HEK293 (cell line): ENCODE results near the gene LRRK1.

Experiments used
- CTCF ChIP-seq: fragments of 450-650 bp; formaldehyde crosslinking; IDR thresholded peaks from 2 replicates; pipeline ENCODE4 v1.5.1; 2016; ENCODE audit warnings: missing biosample characterization, missing genetic modification characterization
- SCRT1 ChIP-seq: fragments of 450-650 bp; formaldehyde crosslinking; IDR thresholded peaks from 2 replicates; pipeline ENCODE4 v1.5.1; 2016; ENCODE audit warnings: missing biosample characterization, missing genetic modification characterization, borderline replicate concordance
- SP2 ChIP-seq: fragments of 450-650 bp; formaldehyde crosslinking; IDR thresholded peaks from 2 replicates; pipeline ENCODE4 v1.5.1; 2016; ENCODE audit warnings: missing biosample characterization, missing genetic modification characterization
- YY1 ChIP-seq: fragments of 450-650 bp; formaldehyde crosslinking; IDR thresholded peaks from 2 replicates; pipeline ENCODE4 v1.5.1; 2018; ENCODE audit warnings: missing biosample characterization, missing genetic modification characterization
- ZBTB21 ChIP-seq: fragments of 450-650 bp; formaldehyde crosslinking; IDR thresholded peaks from 2 replicates; pipeline ENCODE4 v1.5.1; 2017; ENCODE audit warnings: missing biosample characterization, missing genetic modification characterization
- ZNF114 ChIP-seq: fragments of 450-650 bp; formaldehyde crosslinking; IDR thresholded peaks from 2 replicates; pipeline ENCODE4 v1.5.0; 2017; ENCODE audit warnings: missing biosample characterization, missing genetic modification characterization
- ZNF138 ChIP-seq: fragments of 450-650 bp; formaldehyde crosslinking; IDR thresholded peaks from 2 replicates; pipeline ENCODE4 v1.5.1; 2016; ENCODE audit warnings: missing biosample characterization, missing genetic modification characterization, borderline replicate concordance
- ZNF16 ChIP-seq: fragments of 450-650 bp; formaldehyde crosslinking; IDR thresholded peaks from 2 replicates; pipeline ENCODE4 v1.5.1; 2016; ENCODE audit warnings: low read depth, missing biosample characterization, missing genetic modification characterization
- ZNF280D ChIP-seq: fragments of 450-650 bp; formaldehyde crosslinking; IDR thresholded peaks from 2 replicates; pipeline ENCODE4 v1.5.1; 2016; ENCODE audit warnings: missing biosample characterization, missing genetic modification characterization
- TF ChIP-seq, protein P1 (sequence below): fragments of 450-650 bp; formaldehyde crosslinking; IDR thresholded peaks from 2 replicates; pipeline ENCODE4 v1.5.0; 2017; ENCODE audit warnings: missing biosample characterization, missing genetic modification characterization, borderline replicate concordance
- TF ChIP-seq, protein P2 (sequence below): fragments of 450-650 bp; formaldehyde crosslinking; IDR thresholded peaks from 2 replicates; pipeline ENCODE4 v1.5.1; 2016; ENCODE audit warnings: missing biosample characterization, missing genetic modification characterization, low read depth

GRCh38 chr15:101114166-101114565 is 195.0 kb downstream of the LRRK1 start:
- TF ChIP-seq CTCF (tag by site-specific recombination) (no peak), SP2 (tag by site-specific recombination) (no peak), ZNF138 (no peak), SCRT1 (tag by site-specific recombination) (no peak), ZBTB21 (no peak), ZNF16 (tag by site-specific recombination) (no peak), ZNF114 (tag by site-specific recombination) (no peak), YY1 (tag by site-specific recombination) (no peak), ZNF280D (tag by site-specific recombination) (no peak)
- TF ChIP-seq, protein P1, sequence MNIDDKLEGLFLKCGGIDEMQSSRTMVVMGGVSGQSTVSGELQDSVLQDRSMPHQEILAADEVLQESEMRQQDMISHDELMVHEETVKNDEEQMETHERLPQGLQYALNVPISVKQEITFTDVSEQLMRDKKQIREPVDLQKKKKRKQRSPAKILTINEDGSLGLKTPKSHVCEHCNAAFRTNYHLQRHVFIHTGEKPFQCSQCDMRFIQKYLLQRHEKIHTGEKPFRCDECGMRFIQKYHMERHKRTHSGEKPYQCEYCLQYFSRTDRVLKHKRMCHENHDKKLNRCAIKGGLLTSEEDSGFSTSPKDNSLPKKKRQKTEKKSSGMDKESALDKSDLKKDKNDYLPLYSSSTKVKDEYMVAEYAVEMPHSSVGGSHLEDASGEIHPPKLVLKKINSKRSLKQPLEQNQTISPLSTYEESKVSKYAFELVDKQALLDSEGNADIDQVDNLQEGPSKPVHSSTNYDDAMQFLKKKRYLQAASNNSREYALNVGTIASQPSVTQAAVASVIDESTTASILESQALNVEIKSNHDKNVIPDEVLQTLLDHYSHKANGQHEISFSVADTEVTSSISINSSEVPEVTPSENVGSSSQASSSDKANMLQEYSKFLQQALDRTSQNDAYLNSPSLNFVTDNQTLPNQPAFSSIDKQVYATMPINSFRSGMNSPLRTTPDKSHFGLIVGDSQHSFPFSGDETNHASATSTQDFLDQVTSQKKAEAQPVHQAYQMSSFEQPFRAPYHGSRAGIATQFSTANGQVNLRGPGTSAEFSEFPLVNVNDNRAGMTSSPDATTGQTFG (tag by site-specific recombination), result no peak
- TF ChIP-seq, protein P2, sequence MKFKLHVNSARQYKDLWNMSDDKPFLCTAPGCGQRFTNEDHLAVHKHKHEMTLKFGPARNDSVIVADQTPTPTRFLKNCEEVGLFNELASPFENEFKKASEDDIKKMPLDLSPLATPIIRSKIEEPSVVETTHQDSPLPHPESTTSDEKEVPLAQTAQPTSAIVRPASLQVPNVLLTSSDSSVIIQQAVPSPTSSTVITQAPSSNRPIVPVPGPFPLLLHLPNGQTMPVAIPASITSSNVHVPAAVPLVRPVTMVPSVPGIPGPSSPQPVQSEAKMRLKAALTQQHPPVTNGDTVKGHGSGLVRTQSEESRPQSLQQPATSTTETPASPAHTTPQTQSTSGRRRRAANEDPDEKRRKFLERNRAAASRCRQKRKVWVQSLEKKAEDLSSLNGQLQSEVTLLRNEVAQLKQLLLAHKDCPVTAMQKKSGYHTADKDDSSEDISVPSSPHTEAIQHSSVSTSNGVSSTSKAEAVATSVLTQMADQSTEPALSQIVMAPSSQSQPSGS (tag by site-specific recombination), result no peak
